COLO829 (cell line): ENCODE results near the gene DMKN.
A peak's percentile ranks its signal among the peaks of the same experiment; 100 is the strongest.

Experiments used
- DNase-seq: peaks from one replicate; pipeline ENCODE4 v3.0.0; 2012; ENCODE audit warnings: low spot score

Gene DMKN

DNA sequence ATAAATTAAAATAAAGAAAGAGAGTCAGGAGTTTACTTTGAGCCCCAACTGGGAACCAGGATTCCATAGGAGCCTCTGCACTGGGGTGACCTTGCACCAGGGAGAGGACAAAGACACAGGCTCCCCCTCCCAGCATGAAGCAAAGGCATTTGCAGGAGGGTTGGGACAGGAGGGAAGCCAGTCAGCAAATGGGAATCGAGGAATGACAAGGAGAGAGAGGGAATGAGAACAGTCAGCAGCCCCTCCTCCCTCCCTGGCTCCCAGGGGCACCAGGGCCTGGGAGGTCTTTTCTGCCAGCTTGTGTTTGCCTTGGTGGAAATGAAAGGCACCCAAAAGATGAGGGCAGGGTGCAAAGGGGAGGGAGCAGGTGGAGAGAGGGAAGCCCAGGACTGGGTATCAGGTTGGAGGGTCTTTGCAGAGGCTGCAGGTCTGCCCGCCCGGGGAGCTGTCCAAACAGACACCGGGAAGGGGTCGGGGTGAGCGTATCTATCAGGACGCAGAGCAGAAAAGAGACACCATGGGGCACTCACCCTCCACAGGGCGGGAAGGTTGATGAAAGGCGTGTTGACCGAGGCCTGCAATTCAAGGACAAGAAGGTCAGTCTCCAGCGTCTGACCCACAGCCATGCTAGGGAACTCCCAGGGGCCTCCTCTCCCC, 10.9 kb upstream of the DMKN start:
- no peak for DNase-seq

DNA sequence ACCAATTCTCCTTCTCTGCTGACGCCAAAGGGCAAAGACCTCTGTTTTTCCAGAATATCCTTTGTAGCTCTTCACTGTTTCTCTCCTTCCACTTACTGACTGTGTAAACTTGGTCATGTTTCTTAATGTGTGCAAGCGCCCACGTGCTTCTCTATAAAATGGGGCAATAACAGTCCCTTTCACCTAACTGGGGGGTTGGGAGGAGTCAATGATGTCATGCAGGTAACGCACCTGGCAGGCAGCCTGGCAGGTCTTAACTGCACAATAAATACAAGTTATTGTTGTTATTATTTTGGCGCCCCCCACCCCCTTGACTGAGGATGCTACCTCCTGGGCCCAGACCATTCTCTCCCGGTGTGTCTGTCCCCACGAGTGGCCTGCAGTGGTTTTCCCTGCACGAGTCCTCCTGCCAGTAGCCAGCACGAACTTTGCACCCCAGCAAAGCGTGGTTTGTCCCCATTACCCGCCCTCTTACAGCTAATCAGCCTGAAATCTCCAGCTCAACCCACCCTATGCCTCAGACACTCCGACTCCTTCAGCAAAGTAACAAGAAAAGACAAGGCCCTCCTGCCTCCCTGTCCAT, 9.4 kb upstream of the DMKN start:
- DNase-seq = no peak

DNA sequence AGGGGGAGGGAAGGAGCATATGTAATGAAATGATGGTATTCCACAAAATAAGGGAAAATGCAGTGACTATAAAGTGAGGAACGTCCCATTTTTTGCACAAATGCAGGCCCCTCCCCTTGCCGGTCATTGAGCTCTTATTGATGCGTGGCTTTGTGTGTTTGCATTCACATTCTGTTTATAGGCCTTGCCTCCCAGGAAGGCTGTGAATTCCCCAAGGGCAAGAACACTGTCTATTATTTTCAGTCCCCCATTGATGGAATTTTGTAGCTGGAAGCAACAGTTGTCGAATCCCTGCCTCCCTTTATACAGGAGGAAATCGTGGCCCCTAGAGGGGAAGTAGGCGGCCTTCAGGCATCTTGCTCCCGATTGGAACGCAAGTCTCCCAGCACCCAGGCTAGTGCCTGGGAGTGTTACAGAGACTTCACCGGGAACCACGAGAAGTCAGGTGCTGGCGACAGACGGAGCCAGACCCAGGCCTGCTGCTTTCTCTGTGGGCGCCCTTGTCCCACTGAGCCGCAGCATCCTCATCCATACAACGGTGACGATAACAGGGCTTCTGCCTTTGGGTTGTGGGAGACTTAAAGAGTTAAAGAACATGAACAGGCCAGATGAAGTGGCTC, 7.8 kb upstream of the DMKN start:
- DNase-seq = peak; percentile 57

DNA sequence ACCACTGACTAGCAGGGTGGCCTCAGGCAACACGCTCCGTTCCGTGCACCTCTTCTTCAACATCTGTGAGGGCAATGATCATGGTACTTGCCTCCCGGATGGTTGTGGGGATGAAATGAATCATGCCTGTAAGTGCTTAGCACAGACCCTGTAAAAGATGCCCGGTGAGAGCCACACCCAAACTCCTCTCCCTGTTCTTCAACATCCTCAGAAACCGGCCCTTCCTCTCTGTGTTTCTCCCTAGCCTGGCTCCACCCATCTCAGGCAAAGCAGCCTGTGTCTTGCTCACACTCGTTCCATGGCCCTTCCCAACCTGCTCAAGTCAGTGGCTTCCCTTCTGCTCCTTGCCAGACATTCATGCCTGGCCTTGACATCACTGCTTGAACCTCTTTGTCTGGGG, 5.8 kb upstream of the DMKN start:
- no peak for DNase-seq

DNA sequence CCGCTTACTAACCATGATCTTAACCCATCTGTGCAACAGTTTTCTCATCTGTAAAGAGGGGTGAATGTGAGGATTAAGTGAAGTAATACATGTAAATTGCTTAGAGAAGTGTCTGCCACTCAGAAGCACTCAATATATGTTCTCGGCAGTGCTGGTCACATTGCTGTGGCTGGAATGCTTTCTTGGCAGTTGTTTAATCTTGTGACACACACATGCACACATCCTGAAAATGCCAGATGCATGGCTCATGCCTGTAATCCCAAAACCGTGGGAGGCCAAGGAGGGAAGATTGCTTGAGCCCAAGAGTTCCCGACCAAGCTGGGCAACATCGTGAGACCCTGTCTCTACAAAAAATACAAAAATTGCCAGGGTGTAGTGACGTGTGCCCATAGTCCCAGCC, 4.9 kb upstream of the DMKN start:
- peak; percentile 83 for DNase-seq

DNA sequence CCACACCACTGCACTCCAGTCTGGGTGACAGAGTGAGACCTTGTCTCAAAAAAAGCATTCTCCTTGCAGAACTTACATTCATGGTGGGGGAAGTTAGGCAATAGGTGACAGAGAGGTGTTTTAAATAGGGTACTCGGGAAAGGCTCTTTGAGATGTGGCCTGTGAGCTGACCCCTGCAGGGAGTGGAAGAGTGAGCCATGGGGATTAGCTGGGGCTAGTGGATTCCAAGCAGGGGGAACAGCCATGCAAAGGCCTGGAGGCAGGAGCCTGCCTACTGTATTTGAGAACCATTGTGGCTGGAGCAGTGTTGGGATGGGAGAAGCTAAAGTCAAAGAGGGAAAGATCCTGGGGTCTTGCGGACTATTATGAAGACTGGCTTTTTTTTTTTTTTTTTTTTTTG, 3.9 kb upstream of the DMKN start:
- DNase-seq = no peak

DNA sequence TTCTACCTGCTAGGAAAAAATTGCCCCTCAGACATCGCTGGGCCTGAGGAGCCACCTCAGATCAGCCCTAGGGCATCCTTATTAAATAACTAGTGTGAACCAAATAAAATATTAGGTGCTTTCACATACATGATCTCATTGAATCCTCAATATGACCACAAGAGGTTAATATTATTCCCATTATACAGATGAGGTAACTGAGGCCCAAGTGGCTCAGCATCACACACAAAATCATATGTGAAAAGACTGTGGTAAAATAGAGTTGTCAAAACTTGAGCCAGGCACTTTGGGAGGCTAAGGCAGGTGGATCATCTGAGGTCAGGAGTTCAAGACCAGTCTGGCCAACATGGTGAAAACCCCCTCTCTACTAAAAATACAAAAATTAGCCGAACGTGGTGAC, 2.9 kb upstream of the DMKN start:
- DNase-seq = no peak

DNA sequence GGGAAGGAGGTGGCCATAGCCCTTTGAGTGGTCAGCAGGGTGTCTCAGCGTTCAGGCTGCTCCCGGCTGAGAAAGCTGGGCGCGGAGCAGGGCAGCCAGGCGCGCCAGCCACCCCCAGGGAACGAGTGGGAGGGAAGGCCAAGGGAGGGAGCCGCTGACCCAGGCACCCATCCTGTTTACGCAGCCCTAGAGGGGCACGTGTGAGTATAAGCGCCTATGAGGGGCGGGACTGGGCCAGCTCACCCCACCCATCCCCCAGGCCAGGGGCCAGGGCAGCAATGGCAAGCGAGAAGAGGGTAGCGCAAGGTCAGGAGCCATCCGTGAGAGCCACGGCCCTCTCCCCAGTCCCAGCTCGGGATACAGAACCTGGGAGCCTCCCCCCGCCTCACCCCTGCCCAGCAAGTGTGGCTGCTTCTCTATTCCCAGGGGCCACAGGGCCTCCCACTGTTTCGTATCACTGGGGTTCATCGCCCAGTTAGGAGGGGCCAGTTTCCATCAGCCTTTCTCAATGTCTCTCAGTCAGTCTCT, 897 bp upstream of the DMKN start:
- no peak for DNase-seq

DNA sequence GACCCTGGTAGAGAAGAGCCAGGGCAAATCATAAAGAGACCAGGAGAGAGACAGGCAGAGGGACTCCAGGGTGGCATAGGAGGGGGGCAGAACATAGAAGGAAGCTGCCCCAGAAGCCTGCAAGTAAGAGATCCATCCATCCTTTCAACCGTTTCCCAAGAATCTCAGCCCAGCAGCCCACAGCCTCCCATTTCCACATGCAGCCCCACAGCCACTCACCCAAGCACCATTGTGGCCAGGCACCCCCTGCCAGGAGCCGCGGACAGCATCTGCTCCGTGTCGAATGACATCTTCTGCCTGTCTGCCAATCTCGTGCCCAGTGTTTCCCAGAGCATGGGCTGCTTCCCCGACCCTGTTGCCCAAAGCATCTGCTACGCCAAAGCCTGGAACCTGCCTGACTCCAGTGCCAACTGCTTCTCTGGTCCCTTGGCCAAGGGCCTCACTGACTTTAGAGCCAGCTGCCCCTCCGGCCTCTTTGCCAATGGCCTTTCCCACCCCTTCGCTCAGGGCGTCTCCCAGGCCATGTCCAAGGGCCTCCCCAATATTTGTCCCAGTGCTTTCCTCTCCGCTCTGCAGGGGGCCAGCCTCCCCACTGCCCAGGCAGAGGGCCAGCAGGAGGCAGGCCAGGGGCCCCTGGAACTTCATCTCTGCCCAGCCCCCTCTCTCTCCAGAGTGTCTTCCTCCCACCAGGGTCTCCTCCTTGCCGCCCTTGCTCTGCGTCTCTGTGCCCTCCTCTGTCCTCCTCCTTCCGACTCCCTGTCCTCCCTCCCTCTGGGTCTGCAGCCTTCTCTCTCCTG, 420 bp downstream of the DMKN start:
- DNase-seq = no peak

DNA sequence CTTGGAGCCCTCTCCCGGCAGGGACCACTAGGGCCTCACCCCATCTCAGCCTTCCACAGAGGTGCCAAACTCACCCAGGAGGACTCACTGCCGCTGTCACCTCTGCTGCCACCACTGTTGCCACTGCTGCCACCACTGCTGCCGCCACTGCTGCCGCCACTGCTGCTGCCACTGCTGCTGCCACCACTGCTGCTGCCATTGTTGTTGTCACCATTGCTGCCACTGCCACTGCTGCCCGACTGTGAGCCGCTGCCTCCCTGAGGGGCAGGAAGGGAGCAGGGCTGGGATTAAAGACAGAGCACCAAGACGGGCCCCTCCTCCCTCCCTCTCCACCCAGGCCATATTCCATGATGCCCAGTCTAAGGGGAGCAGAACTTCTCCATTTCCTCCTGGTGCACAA, 2.1 kb downstream of the DMKN start:
- no peak for DNase-seq

DNA sequence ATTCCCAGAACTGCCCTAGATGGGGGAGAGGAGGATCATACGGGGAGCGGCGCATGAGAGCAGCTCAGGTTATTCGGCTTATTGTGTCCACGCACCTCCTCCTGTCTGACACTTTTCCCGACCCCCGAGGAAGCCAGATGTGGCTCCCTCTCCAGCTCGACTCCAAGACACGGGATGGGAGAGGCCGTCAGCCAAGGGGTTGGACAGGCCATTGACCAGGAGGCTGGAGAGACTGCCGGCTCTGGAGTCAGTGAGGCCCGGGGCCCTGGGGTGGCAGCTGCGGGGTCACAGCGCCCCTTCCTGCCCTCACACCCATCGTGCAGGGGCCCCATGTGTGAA, 2.9 kb downstream of the DMKN start:
- DNase-seq = no peak

DNA sequence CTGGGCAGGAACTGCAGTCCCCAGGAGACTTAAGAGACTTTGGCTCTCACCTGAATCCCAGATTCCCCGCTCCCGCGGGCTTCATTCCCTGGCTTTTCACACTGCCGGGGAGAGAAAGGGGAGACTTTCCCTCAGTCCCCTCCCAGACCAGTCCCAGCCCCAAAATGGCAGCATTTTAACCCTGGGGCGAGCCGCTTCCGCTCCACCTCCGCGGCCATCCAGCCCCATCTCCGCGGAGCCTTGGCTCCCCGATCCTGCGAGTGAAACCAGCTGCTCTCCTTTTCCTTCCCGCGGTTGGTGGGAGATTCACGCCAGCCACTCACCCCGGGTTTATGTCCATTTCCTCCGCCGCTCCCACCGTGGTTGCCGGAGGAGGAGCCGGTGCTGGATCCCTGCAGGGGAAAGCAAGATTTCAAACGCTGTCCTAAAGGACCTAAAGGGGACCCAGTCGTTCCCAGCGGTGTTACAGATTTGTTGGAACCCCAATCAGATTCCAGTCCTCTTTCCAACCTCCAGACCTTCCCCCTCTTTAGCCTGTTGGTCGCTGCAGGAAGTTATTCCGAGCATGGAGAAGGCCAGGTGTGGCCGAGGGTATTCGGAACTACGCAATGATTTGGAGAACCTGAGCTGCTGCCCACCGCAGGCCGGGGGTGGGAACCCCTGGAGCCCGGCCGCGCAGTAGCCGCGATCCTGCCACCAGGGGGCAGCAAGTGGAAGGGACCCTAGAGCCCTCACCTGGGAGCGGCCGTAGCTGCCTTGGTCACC, 3.4 kb downstream of the DMKN start:
- DNase-seq = peak; percentile 63

DNA sequence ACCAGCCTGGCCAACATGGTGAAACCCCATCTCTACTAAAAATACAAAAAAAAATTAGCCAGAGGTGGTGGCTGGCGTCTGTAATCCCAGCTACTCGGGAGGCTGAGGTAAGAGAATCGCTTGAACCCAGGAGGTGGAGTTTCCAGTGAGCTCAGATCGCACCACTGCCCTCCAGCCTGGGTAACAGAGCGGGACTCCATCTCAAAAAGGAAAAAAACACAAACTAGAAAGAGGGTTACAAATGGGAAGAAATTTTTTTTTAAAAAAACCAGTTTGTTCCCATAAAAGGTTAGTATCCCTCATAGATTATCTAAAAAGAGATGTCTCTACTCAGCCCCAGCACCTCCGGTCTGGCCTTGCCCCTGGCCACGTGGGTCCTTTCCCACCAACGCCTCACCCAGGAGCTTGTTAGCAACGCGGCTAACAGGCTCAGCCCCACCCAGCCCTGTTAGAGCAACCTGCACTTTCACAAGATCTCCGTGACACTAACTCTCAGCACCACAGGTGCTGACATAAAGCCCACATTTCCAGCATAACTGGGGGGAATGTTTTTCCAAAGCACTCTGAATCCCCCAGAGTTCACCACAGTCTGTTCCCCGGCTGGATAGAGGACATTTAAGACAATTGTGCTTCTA, 4.3 kb downstream of the DMKN start:
- no peak for DNase-seq

DNA sequence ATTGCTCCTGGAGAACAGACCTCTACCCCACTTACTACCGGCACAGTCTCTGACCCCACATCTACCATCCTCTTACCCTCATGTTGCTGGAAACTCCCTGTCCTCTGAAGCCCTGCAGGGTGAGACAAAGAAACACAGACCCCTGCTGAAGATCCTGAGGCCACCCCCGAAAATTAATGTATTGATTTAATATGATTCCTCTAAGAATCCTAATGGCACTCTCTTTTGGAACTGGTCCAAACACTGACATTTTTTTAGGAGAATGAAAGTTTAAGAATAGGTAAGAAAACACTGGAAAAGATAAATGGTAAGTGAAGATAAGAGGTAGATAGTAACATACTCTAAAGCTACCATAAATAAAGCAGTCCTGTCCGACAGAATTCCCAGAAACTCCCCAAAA, 5.3 kb downstream of the DMKN start:
- no peak for DNase-seq

DNA sequence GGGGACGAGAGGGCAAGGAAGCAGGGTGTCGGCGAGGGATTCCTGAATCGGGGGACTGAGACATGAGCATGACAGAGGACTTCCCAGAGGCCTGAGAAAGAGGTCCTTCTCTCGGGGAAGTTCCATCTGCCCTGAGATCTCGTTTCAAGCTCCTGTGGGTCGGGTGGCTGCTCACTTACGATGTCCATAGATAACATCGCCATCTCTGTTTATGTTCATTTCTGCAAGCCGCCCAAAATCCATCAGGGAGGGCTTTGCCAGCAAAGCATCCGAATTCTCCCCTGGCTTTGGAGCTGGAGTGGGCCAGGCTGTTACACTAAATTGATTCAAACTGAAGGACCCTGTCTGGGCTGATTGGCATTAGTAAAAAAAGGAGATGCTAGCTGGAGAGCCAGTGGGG, 5.9 kb downstream of the DMKN start:
- no peak for DNase-seq

DNA sequence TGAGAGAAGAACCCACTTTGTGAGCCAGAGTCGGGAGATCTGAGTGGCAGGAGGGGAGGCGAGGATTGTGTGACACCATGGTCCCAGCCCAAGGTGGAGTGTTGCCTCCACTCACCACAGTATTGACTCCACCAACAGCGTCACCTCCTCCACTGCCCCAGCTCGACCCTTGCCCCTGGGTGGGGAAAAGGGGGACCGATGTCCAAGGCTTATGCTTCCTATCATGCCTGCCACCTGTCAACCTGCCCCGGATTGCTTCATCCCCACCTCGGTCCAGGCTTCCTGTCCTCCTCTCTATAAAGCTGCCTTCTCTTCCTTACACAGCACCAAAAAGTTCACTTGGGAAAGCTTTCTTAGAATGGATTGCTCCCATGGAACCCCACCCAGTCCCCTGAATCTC, 7.4 kb downstream of the DMKN start:
- DNase-seq = no peak

DNA sequence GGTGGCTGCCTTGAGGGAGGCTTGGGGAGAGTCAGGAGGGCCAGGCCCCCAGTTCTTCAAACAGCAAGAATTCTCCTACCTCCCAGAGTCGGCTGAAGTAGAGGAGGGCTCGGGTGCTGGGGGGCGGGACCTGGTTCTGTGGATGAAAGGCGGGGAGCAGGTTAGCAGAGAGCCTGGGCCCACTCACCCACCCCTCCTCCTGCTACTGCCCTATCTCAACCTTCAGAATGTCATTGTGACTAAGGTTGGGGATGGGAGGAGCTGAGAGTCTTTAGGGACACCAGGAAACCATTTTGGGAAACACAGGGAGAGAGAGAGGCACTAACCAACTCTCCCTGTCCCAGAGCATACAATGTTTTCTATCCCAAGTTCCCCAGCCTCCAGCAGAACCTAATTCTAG, 10.7 kb downstream of the DMKN start:
- no peak for DNase-seq

DNA sequence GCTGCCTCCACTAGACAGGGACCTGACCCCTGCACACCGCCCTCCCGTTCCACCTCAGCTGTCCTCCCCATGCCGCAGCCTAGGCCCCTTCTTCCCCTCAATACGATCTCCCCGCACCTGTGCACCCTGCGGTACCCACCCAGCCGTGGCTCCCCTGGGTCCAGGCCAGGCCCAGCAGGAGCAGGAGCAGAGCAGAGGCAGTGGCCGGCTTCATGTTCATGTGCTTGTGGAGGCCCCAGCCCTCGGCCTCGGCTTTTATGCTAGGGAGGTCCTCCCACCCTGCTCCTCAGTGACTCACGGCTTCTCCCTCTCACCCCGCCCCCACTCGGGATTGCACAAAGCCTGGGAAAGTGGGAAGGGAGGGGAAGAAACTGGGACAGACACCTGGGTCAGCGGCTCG, 11.8 kb downstream of the DMKN start:
- no peak for DNase-seq

DNA sequence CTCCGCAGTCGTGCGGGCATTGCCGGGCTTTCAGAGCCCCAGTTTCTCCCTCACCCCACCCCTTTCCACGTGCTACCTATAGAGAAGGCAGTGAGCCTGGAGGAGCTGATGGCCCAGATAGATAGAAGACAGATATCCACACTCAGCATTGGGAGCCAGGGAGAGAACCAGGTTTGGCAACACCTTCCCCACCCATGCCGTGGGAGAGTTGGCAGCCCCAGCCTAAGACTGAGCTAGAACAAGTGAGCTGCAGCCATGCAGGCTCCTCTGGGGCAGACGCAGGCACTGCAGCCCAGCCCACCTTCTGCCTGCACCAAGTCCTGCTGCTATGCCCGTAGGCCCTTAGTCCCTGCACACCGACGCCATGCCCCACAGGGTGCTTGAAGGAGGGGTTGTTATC, 12.8 kb downstream of the DMKN start:
- no peak for DNase-seq

DNA sequence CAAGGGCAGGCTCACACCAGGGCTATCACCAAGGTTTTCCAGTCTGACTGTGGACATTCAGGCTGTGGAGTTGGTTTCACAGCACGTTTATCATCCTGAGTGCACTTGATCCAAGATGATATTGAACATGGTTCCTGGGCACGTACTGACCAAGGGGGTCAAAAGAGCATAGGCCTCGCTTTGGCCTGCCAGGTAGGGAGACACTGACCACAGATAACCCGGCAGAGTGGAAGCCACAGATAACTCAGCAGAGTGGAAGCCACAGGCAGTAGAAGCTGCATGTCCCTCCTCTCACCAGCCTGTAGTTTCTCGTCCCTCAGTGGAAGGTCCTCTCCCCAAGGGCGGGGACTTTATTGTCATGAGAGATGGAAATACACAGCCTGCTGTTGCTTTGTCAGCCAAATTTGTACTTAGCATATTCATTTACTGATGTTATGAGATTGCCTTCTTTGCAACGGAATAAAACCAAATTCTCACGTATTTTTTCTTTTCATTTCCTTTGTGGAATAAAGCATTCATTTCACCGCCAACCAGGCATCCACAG, 14.4 kb downstream of the DMKN start:
- DNase-seq = no peak

DNA sequence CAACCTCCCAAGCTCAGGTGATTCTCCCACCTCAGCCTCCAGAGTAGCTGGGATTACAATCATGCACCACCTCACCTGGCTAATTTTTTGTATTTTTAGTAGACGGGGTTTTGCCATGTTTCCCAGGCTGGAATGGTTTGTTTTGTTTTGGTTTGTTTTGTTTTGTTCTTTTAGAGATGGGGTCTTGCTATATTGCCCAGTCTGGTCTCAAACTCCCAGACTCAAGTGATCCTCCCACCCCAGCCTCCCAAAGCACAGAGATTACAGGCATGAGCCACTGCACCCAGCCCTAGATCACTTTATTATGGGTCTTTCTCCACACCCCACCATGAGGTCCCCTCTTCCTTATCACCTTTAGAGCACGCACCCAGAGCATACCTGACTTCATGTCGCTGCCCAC, 15.2 kb downstream of the DMKN start:
- DNase-seq = no peak

DNA sequence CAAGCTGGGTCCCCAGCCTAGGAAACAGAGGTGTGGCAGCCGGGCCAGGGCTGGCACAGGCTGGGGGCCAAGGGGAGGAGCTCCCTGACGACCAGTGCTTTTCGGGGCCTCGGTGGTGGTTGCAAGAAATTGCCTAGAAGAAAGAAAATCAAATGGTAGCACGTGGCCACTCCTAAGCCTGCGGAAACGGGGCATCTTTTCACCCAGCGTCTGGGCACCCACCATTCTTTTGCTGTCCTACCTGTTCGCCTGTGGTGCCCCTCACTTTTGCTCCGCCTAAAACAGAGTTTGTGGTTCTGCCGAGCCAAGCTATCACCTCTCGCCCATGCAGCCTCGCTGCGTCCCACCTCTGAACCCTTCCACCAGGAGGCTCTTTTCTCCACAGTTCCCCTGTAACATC, 16.0 kb downstream of the DMKN start:
- no peak for DNase-seq
